ENCODE results near the gene KAT6B. TPM values are rescaled to one million over a fixed set of nuclear protein-coding genes. Genes with fewer than 3 reads are reported as not detected.
"Not testable (repeated sequence)": the region's sequence is repeated elsewhere in the genome, so short reads cannot be mapped to it uniquely, and the experiment has no call there.

Gene KAT6B
- 10 to 100 TPM; 22.8 to 24.8 TPM for total RNA-seq

DNA sequence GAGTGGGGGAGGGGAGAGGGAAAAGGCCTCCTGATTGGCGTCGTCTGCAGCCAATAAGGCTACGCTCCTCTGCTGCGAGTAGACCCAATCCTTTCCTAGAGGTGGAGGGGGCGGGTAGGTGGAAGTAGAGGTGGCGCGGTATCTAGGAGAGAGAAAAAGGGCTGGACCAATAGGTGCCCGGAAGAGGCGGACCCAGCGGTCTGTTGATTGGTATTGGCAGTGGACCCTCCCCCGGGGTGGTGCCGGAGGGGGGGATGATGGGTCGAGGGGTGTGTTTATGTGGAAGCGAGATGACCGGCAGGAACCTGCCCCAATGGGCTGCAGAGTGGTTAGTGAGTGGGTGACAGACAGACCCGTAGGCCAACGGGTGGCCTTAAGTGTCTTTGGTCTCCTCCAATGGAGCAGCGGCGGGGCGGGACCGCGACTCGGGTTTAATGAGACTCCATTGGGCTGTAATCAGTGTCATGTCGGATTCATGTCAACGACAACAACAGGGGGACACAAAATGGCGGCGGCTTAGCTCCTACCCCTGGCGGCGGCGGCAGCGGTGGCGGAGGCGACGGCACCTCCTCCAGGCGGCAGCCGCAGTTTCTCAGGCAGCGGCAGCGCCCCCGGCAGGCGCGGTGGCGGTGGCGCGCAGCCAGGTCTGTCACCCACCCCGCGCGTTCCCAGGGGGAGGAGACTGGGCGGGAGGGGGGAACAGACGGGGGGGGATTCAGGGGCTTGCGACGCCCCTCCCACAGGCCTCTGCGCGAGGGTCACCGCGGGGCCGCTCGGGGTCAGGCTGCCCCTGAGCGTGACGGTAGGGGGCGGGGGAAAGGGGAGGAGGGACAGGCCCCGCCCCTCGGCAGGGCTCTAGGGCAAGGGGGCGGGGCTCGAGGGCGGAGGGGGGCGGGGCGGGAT lies at the start of gene KAT6B:
TSS of gene KAT6B (plus strand) at position 459 of the 903 bp plus-strand sequence. CDS start 16,258 bp downstream, outside the sequence.
- POLR2A ChIA-PET = interaction anchor here (0.6 to 1.0 kb wide), 6 partner anchors 58 to 598 kb away, joined by 3 to 5 read pairs (median 3); no protein-coding TSS in a partner anchor

GRCh38 chr10:74778436-74779094 lies 47.8 kb upstream of the KAT6B start:
- no peaks in the 10 kb centered on the region for H3K27me3 Mint-ChIP-seq
- ATAC-seq = no peak
- no peak overlapping the region for H3K4me3 Mint-ChIP-seq
- no peaks in the 10 kb centered on the region for H3K36me3 Mint-ChIP-seq (ENCODE audit: low read depth)
- CTCF ChIA-PET = interaction anchor here (1.0 kb wide), 1 partner anchor 243 kb away, joined by 3 read pairs; no protein-coding TSS in a partner anchor
- DNase-seq = no peak
- POLR2A ChIA-PET = no interaction called here
- H3K9me3 Mint-ChIP-seq = peaks cover 12% of the 10 kb centered on the region
- no peak overlapping the region for H3K27ac Mint-ChIP-seq
- TF ChIP-seq, protein P1, sequence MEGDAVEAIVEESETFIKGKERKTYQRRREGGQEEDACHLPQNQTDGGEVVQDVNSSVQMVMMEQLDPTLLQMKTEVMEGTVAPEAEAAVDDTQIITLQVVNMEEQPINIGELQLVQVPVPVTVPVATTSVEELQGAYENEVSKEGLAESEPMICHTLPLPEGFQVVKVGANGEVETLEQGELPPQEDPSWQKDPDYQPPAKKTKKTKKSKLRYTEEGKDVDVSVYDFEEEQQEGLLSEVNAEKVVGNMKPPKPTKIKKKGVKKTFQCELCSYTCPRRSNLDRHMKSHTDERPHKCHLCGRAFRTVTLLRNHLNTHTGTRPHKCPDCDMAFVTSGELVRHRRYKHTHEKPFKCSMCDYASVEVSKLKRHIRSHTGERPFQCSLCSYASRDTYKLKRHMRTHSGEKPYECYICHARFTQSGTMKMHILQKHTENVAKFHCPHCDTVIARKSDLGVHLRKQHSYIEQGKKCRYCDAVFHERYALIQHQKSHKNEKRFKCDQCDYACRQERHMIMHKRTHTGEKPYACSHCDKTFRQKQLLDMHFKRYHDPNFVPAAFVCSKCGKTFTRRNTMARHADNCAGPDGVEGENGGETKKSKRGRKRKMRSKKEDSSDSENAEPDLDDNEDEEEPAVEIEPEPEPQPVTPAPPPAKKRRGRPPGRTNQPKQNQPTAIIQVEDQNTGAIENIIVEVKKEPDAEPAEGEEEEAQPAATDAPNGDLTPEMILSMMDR (IDR thresholded peaks at IDR 0.05) = no peak
- intact Hi-C loops (cut with micrococcal nuclease) = no loop called here
- no peaks in the 10 kb centered on the region for H3K4me1 Mint-ChIP-seq (ENCODE audit: low read depth)

More for the DNA sequence above, at the start of gene KAT6B:
- CTCF ChIA-PET = interaction anchor here (1.2 kb wide), 1 partner anchor 16 kb away, joined by 3 read pairs; no protein-coding TSS in a partner anchor
- Mint-ChIP-seq H3K4me3 (peak within 1 kb of the TSS; percentile 89), H3K27ac (peak within 1 kb of the TSS; percentile 92), H3K36me3 (ENCODE audit: low read depth) (peaks cover 20% of the 10 kb centered on the region), H3K4me1 (ENCODE audit: low read depth) (peaks cover 58% of the 10 kb centered on the region), H3K9me3 (peaks cover 3% of the 10 kb centered on the region), H3K27me3 (no peaks in the 10 kb centered on the region)
- DNase-seq (peak; percentile 100), ATAC-seq (peak; percentile 85)
- TF ChIP-seq, protein P1 (IDR thresholded peaks at IDR 0.05) = no peak
- intact Hi-C loops (cut with micrococcal nuclease) = loop anchor here (5.0 to 10.0 kb wide), 3 partner anchors 148 to 239 kb away; no protein-coding TSS in a partner anchor

GRCh38 chr10:74781870-74782269 lies 44.5 kb upstream of the KAT6B start:
- ATAC-seq; POLR2A ChIA-PET; H3K4me1 Mint-ChIP-seq (ENCODE audit: low read depth); H3K4me3 Mint-ChIP-seq; CTCF ChIA-PET; intact Hi-C loops (cut with micrococcal nuclease); H3K27me3 Mint-ChIP-seq; DNase-seq; H3K9me3 Mint-ChIP-seq; H3K36me3 Mint-ChIP-seq (ENCODE audit: low read depth); H3K27ac Mint-ChIP-seq: not testable (repeated sequence)

DNA sequence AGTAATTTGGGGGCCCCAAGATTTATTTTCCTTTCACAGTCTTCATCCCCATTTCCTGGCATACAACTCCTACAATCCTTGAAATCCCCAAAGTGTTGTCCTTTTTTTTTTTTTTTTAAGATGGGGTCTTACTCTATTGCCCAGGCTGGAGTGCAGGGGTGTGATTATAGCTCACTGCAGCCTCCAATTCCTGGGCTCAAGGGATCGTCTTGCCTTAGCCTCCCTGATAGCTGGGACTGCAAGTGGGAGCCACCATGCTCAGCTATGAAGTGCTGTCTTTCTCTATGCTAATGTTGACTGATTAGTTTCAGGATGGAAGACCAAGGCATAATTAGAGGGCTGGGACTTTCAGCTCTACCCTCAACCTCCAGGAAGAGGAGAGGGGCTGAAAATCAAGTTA lies 41.9 kb upstream of the KAT6B start:
- no peaks in the 10 kb centered on the region for H3K4me1 Mint-ChIP-seq (ENCODE audit: low read depth)
- no peak overlapping the region for H3K4me3 Mint-ChIP-seq
- H3K36me3 Mint-ChIP-seq (ENCODE audit: low read depth) = no peaks in the 10 kb centered on the region
- H3K9me3 Mint-ChIP-seq = no peaks in the 10 kb centered on the region
- ChIA-PET POLR2A (no interaction called here), CTCF (no interaction called here)
- ATAC-seq (no peak), DNase-seq (no peak)
- H3K27me3 Mint-ChIP-seq = no peaks in the 10 kb centered on the region
- intact Hi-C loops (cut with micrococcal nuclease) = no loop called here
- TF ChIP-seq, protein P1 (IDR thresholded peaks at IDR 0.05) = no peak
- H3K27ac Mint-ChIP-seq = no peak overlapping the region

GRCh38 chr10:74786126-74786525 lies 40.3 kb upstream of the KAT6B start:
- H3K4me1 Mint-ChIP-seq (ENCODE audit: low read depth) = no peaks in the 10 kb centered on the region
- TF ChIP-seq, protein P1 (IDR thresholded peaks at IDR 0.05) = no peak
- intact Hi-C loops (cut with micrococcal nuclease) = no loop called here
- no peak overlapping the region for H3K4me3 Mint-ChIP-seq
- DNase-seq (no peak), ATAC-seq (no peak)
- ChIA-PET POLR2A (no interaction called here), CTCF (no interaction called here)
- H3K9me3 Mint-ChIP-seq = no peaks in the 10 kb centered on the region
- H3K27ac Mint-ChIP-seq = no peak overlapping the region
- H3K36me3 Mint-ChIP-seq (ENCODE audit: low read depth) = no peaks in the 10 kb centered on the region
- no peaks in the 10 kb centered on the region for H3K27me3 Mint-ChIP-seq

Measured in activated CD8-positive, alpha-beta T cell treated with anti-CD3 and anti-CD28 coated beads for 36 hours (primary cell).